NCI-H128 (cell line): ENCODE results near the gene SSBP2.

Experiments
- DNase-seq: peaks from one replicate; lab custom pipeline; 2025; ENCODE audit not compliant: unreplicated experiment; lab: John Stamatoyannopoulos, UW

SSBP2 gene

DNA sequence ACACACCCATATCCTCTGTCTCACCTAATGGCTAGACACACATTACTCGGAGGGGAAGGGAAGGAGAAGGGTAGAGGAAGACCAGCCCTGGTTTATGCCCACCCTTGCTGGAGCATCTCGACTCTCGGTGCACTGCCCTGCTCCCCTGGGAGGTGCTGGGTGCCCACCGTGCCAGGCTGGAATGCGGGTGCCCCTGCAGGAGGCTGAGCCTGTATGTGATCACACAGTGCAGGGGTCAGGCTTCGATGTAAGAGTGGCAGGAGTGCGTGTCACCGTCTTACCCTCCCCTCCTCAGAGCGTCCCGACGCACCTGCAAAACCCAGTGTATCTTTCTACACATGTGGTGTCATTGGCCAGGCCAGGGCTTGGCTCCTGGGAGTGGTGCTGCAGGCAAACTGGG, 349.6 kb downstream of the SSBP2 start:
- no peak for DNase-seq

DNA sequence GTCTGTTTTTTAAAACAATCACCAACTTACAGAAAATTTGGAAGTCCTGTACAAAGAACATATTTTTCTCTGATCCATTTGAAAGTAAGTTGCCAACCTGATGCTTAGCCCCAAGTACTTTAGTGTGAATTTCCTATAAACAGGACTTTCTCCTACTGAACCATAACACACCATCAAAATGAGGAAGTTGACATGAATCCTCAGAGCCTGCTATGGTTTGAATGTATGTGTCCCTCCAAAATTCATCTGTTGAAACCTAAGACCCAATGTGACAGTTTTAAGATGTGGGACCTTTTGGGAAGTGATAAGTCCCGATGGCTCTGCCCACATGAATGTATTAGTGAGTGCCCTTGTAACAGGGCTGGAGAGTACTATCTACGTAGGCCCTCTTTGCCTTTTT, 350.5 kb downstream of the SSBP2 start:
- DNase-seq = no peak

DNA sequence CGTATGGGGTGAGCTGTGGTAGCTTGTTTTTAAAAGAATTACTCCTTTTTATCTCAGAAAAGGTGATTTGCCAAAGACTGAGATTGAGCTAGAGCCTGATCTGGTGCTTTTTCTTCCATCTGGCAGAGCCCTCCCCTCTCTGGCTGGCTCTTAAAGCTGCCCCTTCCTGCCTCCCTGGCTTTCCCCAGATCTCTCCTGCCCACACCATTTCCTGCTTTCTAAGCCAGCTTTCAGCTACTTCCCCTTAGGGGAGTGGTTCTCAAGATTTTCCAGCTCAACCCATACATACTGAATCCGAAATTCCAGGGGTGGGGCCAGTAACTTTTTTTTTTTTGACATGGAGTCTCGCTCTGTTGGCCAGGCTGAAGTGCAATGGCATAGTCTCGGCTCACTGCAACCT, 352.2 kb downstream of the SSBP2 start:
- DNase-seq = no peak

DNA sequence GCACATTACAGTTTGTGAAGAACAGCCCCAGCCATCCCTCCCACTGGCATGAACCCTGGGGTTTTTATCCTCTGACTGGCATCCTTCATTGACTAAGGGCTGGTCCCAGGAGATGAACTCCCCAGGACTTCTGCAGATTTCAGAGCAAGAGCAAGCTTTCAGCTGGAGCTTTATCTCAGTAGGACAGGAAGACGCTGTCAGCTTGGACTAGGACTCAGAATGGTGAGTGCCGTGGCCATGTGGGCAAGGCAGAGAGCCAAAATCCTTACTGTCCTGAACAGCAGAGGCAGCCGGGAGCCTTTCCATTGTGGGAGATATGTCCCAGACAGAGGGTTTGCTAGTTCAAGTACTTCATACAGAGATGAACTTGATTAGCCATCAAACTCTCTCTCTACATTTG, 353.7 kb downstream of the SSBP2 start:
- DNase-seq = no peak

DNA sequence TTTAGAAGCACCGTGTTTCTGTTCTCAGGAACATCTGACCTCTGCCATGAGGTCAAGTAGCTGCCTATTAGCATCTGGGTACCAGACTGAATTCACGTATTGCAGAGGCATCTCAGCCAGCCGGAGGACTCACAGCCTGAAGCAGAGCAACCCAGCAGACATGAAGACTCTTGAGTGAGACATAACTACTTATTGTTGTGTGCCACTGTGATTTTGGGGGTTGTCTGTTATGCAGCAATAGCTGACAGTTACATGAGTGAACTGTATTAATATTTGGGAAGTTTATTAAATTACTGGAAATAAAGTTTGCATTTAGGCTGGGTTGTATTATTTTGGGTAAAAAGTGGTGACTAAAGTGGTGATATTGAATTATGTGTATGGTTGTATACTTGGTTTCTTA, 355.6 kb downstream of the SSBP2 start:
- DNase-seq = no peak

DNA sequence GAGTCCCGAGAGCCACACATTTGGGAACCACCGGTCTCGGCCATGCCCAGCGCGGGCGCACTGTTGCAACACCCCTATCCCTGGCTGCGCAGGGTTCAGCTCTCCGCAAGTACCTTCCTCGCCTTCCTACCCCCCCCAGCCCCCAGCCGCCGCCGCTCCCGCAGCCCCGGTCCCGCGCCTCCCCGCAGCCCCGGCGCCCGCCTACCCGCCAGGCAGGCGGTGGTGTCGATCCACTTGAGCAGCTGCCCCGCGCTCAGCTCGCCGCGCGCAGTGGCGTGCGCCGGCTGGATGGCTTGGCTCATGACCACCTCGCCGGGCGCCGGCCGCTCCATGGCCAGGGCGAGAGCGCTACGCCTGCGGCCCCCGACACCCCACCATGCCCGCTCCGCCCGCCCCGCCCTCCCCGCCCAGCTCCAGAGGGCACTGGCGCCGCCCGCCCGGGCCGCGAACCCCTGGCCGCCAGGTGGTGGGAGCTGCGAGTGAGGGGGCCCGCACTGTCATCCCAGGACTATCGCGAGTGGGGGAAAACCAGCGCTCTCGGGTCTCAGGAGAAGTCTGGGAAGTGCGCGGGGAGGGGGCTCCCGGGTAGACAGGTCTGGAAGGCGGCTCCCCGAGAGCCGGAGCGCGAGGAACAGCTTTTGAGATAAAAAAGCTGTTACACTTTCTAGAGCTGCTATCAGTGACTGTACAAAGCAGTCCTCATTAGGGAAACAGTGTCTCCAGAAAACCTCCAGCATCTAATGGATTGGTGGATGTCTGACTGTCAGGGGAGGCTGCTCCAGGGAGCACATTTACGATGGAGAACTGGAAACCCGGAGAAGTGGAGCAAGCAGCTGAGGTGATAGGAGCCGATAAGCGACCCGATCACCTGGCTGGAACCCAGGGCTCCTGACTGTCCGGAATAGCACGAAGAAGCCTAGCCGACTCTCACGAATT, 356.8 kb downstream of the SSBP2 start, which contains the start of gene ACOT12:
TSS of gene ACOT12 (minus strand) at position 352 of the 936 bp plus-strand sequence. CDS start at position 332, 20 bp downstream.
- no peak for DNase-seq

DNA sequence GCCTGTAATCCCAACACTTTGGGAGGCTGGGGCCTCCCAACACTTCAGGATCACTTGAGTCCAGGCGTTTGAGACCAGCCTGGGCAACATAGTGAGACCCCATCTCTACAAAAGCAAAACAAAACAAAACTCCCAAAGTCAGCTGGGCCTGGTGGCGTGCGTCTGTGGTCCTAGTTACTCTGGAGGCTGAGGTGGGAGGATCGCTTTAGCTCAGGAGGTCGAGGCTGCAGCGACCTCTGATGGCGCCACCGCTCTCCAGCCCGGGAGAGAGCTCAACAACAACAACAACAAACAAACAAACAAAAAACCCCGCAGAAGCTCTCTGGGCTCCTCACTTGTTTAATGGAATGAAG, 357.5 kb downstream of the SSBP2 start:
- no peak for DNase-seq

DNA sequence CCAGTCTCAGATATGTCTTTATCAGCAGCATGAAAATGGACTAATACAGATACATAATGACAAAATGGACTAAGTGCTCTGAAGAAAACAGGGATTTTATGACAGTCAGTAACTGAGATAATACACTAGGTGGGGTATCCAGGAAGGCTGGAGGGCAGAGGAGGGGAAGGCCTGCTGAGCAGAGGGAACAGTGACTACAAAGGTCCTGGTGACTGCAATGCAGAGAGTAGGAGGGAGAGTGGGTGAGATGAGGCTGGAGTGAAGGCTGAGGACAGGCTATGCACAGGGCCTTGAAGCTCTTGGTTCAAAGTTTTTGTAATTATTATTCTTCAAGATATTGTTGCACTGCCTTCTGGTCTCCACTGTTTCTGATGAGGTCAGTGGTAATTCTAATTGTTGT, 361.9 kb downstream of the SSBP2 start:
- DNase-seq = no peak

DNA sequence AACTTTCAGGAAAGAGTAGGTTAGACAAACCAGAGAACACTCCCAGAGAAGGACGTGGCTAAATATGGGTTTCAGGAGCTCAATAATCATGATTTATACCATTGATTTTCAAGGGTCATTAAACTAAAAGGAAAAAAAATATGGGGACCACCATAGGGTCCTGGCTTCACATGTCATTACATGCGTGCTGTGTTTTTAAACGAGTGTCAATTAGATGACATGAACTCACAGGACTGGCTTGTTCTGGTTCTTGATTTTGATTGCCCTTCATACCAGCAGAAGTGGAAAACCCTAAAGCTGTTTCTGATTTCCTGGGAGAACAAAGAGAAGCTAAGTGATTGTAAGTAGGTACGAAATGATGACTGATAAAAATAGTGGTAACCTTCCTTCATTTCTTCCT, 362.7 kb downstream of the SSBP2 start:
- no peak for DNase-seq

DNA sequence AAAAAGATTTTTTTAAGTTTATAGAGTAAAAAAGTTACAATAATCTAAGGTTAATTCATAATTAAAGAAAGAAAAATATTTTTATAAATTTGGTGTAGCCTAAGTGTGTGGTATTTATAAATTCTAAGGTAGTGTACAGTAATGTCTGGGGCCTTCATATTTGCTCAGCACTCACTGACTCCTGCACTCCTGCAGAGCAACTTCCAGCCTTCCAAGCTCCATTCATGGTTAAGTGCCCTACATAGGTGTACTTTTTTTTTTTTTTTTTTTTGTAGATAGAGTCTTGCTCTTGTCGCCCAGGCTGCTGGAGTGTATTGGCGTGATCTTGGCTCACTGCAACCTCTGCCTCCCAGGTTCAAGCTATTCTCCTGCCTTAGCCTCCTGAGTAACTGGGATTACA, 367.0 kb downstream of the SSBP2 start:
- DNase-seq = no peak

DNA sequence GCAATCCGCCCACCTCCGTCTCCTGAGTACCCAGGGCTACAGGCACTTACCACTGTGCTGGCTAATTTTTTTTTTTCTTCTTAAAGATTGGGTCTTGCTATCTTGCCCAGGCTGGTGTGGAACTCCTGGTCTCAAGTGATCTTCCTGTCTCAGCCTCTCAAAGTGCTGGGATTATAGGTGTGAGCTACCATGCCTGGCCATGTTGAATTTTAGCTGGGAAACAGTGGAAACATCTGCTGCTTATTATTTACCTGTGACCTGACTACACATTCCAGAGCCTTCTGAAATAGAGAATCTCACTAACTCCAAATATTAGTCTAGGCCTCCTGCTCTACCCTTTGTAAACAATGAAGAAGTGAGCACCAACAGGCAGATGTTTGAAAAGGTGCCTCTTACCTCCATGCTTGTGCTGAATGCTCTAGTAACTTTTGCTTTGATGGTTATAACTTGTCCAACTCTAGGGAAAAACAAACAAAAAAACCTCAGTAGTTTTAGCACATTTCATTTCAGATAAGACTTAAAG, 379.5 kb downstream of the SSBP2 start:
- no peak for DNase-seq

DNA sequence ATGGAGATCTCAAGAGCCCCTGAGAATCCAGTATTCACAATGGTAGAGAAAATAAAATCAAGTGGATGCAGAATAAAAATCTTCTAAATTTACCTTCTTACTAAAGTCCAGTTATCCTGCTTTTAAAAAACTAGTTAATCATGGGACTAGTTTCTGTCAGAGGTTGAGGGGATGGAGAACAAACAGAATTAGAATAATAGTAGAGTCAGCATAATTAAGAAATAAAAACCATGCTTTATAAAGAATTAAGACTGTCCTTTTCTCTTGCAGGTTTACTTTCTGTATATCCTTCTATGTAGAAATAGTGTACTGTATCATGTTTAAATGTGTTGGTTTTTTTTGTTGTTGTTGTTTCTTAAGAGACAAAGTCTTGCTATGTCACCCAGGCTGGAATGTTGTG, 380.0 kb downstream of the SSBP2 start:
- no peak for DNase-seq

DNA sequence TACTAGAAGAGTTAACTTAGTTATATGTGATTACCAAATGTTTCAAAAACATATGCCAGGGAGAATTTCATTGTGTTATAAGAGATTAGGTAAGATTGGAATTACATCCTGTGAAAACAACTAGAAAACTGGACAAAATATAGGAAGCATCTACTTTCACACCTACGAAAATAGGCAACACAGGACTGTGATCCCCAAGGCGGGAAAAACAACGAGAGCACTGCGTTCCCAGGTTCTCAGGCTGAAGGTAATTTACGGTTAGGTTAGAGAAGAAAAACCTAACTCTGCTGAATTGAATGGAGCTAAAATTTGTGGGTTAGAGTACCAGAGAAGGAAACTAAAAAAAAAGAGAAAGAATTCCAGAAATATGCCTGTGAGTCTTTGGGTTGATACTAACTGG, 385.4 kb downstream of the SSBP2 start:
- no peak for DNase-seq

DNA sequence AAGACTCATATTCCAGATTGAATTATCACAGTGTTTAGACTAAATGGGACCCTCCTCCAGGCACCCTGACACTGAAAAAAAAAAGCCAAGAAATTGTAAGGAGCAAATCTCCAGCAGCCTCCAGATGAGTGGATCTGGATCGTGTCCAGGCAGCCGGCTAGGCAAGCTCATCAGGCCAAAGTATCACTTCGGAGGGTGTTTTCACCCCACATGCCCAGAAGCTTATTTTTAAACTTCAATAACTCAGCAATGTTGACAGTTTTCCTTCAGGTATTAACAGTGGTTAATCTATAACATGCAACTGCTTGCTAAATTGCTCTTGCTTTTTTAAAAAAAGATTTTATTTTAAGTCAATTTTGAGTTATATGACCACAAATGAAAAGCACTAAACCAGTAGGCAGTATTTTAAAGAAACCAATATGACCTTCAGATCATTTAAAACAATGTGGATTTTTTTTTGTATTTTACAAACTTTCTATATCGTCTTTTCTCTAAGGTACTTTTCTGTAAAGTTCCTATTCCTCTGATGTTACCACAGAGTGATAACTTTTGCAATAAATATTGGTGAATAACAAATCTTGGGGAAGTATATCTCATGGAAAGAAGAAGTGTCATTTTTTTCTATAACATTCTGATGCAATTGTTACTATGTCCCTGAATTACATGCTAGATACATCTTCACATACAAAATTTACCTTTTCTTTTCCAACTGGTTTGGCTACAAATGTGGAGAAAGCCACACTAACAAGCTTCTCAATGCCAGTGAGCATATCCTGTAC, 387.6 kb downstream of the SSBP2 start:
- DNase-seq = no peak
